ENCODE results near the gene PRMT6. TPM values are rescaled to one million over a fixed set of nuclear protein-coding genes. Genes with fewer than 3 reads are reported as not detected.

The PRMT6 gene
- total RNA-seq, 2 donors from 2014 or later = 6.4 to 6.9 TPM

- no peak overlapping the region for H3K4me3 Mint-ChIP-seq
- H3K4me1 Mint-ChIP-seq = no peaks in the 10 kb centered on the region
- ATAC-seq = no peak
Measured at GRCh38 chr1:107105914-107106313, 49.4 kb downstream of the PRMT6 start.

More at GRCh38 chr1:107105914-107106313, 49.4 kb downstream of the PRMT6 start:
- no peaks in the 10 kb centered on the region for H3K9me3 ChIP-seq (ENCODE audit: control insufficient read depth, low read length, poor library complexity, severe bottlenecking)
- H3K27me3 Mint-ChIP-seq = peaks cover 5% of the 10 kb centered on the region
- H3K27ac Mint-ChIP-seq = no peak overlapping the region
- H3K36me3 Mint-ChIP-seq (ENCODE audit: low read depth) = no peaks in the 10 kb centered on the region
- DNase-seq = no peak

Other genes with a start within 250 kb of the PRMT6 start
- gene NTNG1, start 84.4 kb downstream of the PRMT6 start, total RNA-seq = not detected